CD14-positive monocyte (primary cell): ENCODE measurements around the gene CGB7. TPM values are rescaled to one million over a fixed set of nuclear protein-coding genes. Genes with fewer than 3 reads are reported as not detected.

Experiments used
- DNase-seq, 3 donors: peaks; one replicate each; pipeline ENCODE4 v3.0.0-alpha.2; 2011 to 2022
- H2AFZ ChIP-seq: 2 replicates; pipeline ENCODE4 v1.6.0; 2012; ENCODE audit warnings: mild to moderate bottlenecking, low read depth, low read length, inconsistent platforms; ENCODE audit not compliant: insufficient read depth, poor library complexity, severe bottlenecking
- H3K27ac ChIP-seq, 2 donors: 1 replicate in 1 of 2; 2 replicates in 1 of 2; pipeline ENCODE4 v1.5.1; 2012 to 2013; ENCODE audit warnings: low read length in 2 of 2, control low read depth in 1 of 2, inconsistent platforms in 1 of 2, low read depth in 1 of 2, mild to moderate bottlenecking in 1 of 2
- H3K27me3 ChIP-seq, 2 donors: one replicate each; pipeline versions ENCODE4 v1.6.0 to v1.6.1; 2011 to 2013; ENCODE audit warnings: low read length in 2 of 2; ENCODE audit not compliant: control insufficient read depth in 2 of 2, insufficient read depth in 2 of 2
- H3K36me3 ChIP-seq, 2 donors: replicated peaks in 1 of 2; 1 replicate in 1 of 2; 2 replicates in 1 of 2; pipeline versions ENCODE4 v1.5.1 to v1.6.1; 2012 to 2013; ENCODE audit warnings: low read length in 2 of 2, control low read depth in 1 of 2, inconsistent platforms in 1 of 2, mild to moderate bottlenecking in 1 of 2; ENCODE audit not compliant: insufficient read depth in 2 of 2, control insufficient read depth in 1 of 2
- H3K4me1 ChIP-seq, 2 donors: 1 replicate in 1 of 2; 2 replicates in 1 of 2; pipeline versions ENCODE4 v1.5.1 to v1.6.1; 2012 to 2013; ENCODE audit warnings: low read length in 2 of 2, control low read depth in 1 of 2, inconsistent platforms in 1 of 2, mild to moderate bottlenecking in 1 of 2, moderate library complexity in 1 of 2; ENCODE audit not compliant: insufficient read depth in 2 of 2, control insufficient read depth in 1 of 2
- H3K4me2 ChIP-seq: replicated peaks from 2 replicates; pipeline ENCODE3; 2012; ENCODE audit warnings: low read length, moderate library complexity, mild to moderate bottlenecking; ENCODE audit not compliant: poor library complexity, severe bottlenecking; ENCODE audit errors: extremely low read depth
- H3K4me3 ChIP-seq, 3 experiments: fragments of 200-600 bp in 1 of 3; sonication (generic) in 1 of 3; replicated peaks in 1 of 3; 1 replicate in 2 of 3; 2 replicates in 1 of 3; pipeline ENCODE4 v1.5.1; 2011 to 2013; ENCODE audit warnings: low read length in 3 of 3, mild to moderate bottlenecking in 3 of 3, control low read depth in 2 of 3, low read depth in 2 of 3, inconsistent platforms in 1 of 3, moderate library complexity in 1 of 3
- H3K79me2 ChIP-seq: 2 replicates; pipeline ENCODE4 v1.6.0; 2012; ENCODE audit warnings: mild to moderate bottlenecking, control low read depth, inconsistent platforms, low read length, moderate library complexity; ENCODE audit not compliant: insufficient read depth
- H3K9ac ChIP-seq: 2 replicates; pipeline ENCODE4 v1.6.0; 2017; ENCODE audit warnings: low read length, mild to moderate bottlenecking; ENCODE audit not compliant: insufficient read depth, poor library complexity, severe bottlenecking
- H3K9me3 ChIP-seq, 2 donors: replicated peaks in 1 of 2; 1 replicate in 1 of 2; 2 replicates in 1 of 2; pipeline versions ENCODE4 v1.5.1 to v1.6.1; 2012 to 2013; ENCODE audit warnings: low read length in 2 of 2, control low read depth in 1 of 2; ENCODE audit not compliant: control insufficient read depth in 1 of 2, insufficient read depth in 1 of 2
- H4K20me1 ChIP-seq: 2 replicates; pipeline ENCODE4 v1.6.0; 2012; ENCODE audit warnings: mild to moderate bottlenecking, low read length, control low read depth, moderate library complexity; ENCODE audit not compliant: insufficient read depth
- H3K27ac Mint-ChIP-seq, 7 donors: one replicate each; pipeline ENCODE4 v1.8.0; 2020; ENCODE audit warnings: mild to moderate bottlenecking in 7 of 7, mixed read lengths in 7 of 7, moderate library complexity in 6 of 7, inconsistent platforms in 2 of 7
- H3K27me3 Mint-ChIP-seq, 3 donors: one replicate each; pipeline ENCODE4 v1.8.0; 2021 to 2022; ENCODE audit warnings: low read depth in 3 of 3, mild to moderate bottlenecking in 3 of 3, mixed read lengths in 3 of 3, moderate library complexity in 3 of 3, inconsistent platforms in 1 of 3
- H3K36me3 Mint-ChIP-seq, 2 donors: one replicate each; pipeline ENCODE4 v1.8.0; 2020; ENCODE audit warnings: mixed read lengths in 2 of 2, inconsistent platforms in 1 of 2, mild to moderate bottlenecking in 1 of 2
- H3K4me1 Mint-ChIP-seq: one replicate; pipeline ENCODE4 v1.8.0; 2020; ENCODE audit warnings: mild to moderate bottlenecking, mixed read lengths
- H3K4me3 Mint-ChIP-seq, 2 donors: one replicate each; pipeline ENCODE4 v1.8.0; 2020; ENCODE audit warnings: mild to moderate bottlenecking in 2 of 2, mixed read lengths in 2 of 2, moderate library complexity in 1 of 2
- H3K9me3 Mint-ChIP-seq, 7 donors: one replicate each; pipeline ENCODE4 v1.8.0; 2020 to 2022; ENCODE audit warnings: mixed read lengths in 7 of 7, mild to moderate bottlenecking in 6 of 7, moderate library complexity in 6 of 7, inconsistent platforms in 2 of 7
- CTCF ChIP-seq: fragments of 200-600 bp; IDR thresholded peaks from one replicate; pipeline ENCODE4 v1.8.0; 2022; ENCODE audit warnings: antibody characterized with exemption, mild to moderate bottlenecking
- WGBS: methylation state at CpG from one replicate; pipeline ENCODE4 v1.1.5; 2013; ENCODE audit warnings: missing lambda C conversion rate; ENCODE audit not compliant: insufficient coverage; 5-methylcytosine and 5-hydroxymethylcytosine counted together
- intact Hi-C, 2 donors: fragments of 100-400 bp; cut with micrococcal nuclease; formaldehyde crosslinking; loops; one replicate each; pipeline versions ENCODE4 v1.15.0 to v1.15.1; 2023
- polyA minus RNA-seq: library from RNA; depleted of rRNA, polyadenylated mRNA; stranded (reverse); fragments of >200 nt; gene quantifications from 2 replicates; pipeline ENCODE4 v1.2.3, GENCODE V29; 2012
- polyA plus RNA-seq, 3 donors: library from polyadenylated mRNA; depleted of rRNA in 1 of 3; unstranded in 2 of 3; stranded (reverse) in 1 of 3; fragments of 300-500 nt in 2 of 3; fragments of >200 nt in 1 of 3; fragmentation: Illumina TruSeq in 2 of 3; gene quantifications; 1 replicate in 2 of 3; 2 replicates in 1 of 3; pipeline ENCODE4 v1.2.3, GENCODE V29; 2012 to 2021
- total RNA-seq, 12 experiments: library from RNA in 1 of 12; stranded (reverse) in 1 of 12; fragments of 120-200 nt in 1 of 12; gene quantifications; one replicate each; pipeline ENCODE4 v1.2.4 and lab custom pipeline; 2013 to 2026; ENCODE audit warnings: mixed read lengths in 6 of 12, inconsistent platforms in 1 of 12

Gene CGB7
- total RNA-seq (2013), result not detected
- polyA plus RNA-seq (not detected), polyA minus RNA-seq (not detected in 2 replicates), total RNA-seq (lab: John Stamatoyannopoulos, UW) (0 to 0.46 (median 0) reads per million in 11 experiments)

DNA sequence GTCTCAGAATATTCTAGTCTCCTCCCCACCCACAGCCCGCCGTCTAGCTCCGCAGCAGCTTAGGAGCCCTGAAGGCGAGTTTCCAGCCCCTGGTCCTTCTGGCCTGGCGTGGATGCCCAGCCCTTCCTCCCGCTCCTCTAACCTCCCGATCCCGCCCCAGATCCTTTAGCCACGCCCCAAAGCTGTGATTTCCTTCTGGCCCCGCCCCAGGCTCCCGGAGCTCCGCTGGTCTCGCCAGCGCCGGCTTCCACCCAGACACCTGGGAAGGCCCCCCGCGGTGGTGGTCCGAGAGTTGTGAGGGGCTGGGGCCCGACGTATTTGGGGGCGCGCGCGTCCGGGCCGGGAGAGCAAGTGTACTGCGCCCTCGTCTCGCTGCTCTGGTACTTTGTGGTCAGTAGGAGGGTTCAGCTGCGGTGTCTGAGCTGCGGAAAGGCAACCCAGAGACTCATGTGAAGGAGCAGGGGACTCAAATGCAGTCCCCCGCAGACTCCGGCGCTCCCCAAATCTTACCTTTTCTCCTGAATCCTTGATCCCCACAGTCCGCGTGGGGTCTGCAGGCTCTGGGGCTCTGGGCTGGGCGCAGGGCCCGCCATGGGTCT lies at the start of gene CGB7:
TSS of gene CGB7 (minus strand) at position 114 of the 599 bp plus-strand sequence. CDS start 2,374 bp downstream, outside the sequence.
- intact Hi-C loops, result no loop called here
- peak within 1 kb of the TSS in 4 of 7 donors; percentile 7 to 36 (median 20) for H3K27ac Mint-ChIP-seq
- Histone ChIP-seq H3K4me2 (peak within 1 kb of the TSS; percentile 76), H2AFZ (peak within 1 kb of the TSS; percentile 79), H4K20me1 (no peaks in the 10 kb centered on the region), H3K9me3 (peaks cover 0 to 9% of the 10 kb centered on the region in 2 donors), H3K27me3 (peaks cover 23 to 69% of the 10 kb centered on the region in 2 donors), H3K36me3 (no peaks in the 10 kb centered on the region), H3K27ac (no peak within 1 kb of the TSS), H3K4me1 (peaks cover 23 to 24% of the 10 kb centered on the region in 2 donors), H3K4me3 (peak within 1 kb of the TSS; percentile 14 to 72 (median 43)), H3K79me2 (no peaks in the 10 kb centered on the region), H3K9ac (peak within 1 kb of the TSS; percentile 11)
- peaks cover 28% of the 10 kb centered on the region for H3K4me1 Mint-ChIP-seq
- peak; percentile 19 to 27 (median 24) for DNase-seq
- peaks cover 2 to 30% (median 22%) of the 10 kb centered on the region in 7 donors for H3K9me3 Mint-ChIP-seq
- peaks cover 4 to 8% of the 10 kb centered on the region in 2 donors for H3K36me3 Mint-ChIP-seq
- TF ChIP-seq CTCF, result no peak
- H3K4me3 Mint-ChIP-seq, result peak within 1 kb of the TSS; percentile 82 to 89
- H3K27me3 Mint-ChIP-seq, result peaks cover 74 to 88% (median 75%) of the 10 kb centered on the region in 3 donors
- 1% methylated on average over 28 of the region's 38 CpGs for WGBS

- Mint-ChIP-seq H3K27ac (no peak overlapping the region), H3K4me1 (no peaks in the 10 kb centered on the region), H3K9me3 (no peaks in the 10 kb centered on the region), H3K36me3 (peaks cover 57 to 73% of the 10 kb centered on the region in 2 donors), H3K4me3 (no peak overlapping the region), H3K27me3 (peaks cover 0 to 2% (median 0%) of the 10 kb centered on the region in 3 donors)
- intact Hi-C loops, result no loop called here
- Histone ChIP-seq H4K20me1 (peaks cover 73% of the 10 kb centered on the region), H3K27me3 (no peaks in the 10 kb centered on the region), H3K27ac (no peak overlapping the region), H3K79me2 (no peaks in the 10 kb centered on the region), H2AFZ (no peak overlapping the region), H3K4me1 (no peaks in the 10 kb centered on the region), H3K9ac (no peak overlapping the region), H3K4me3 (no peak overlapping the region), H3K4me2 (no peak overlapping the region), H3K36me3 (peaks cover 65 to 76% of the 10 kb centered on the region in 2 donors), H3K9me3 (no peaks in the 10 kb centered on the region)
- 74% methylated on average over 10 of the region's 12 CpGs for WGBS
- TF ChIP-seq CTCF, result peak; percentile 89
- peak in 2 of 3 donors; percentile 31 to 42 for DNase-seq
Observed at GRCh38 chr19:49106648-49107135, 49.1 kb upstream of the CGB7 start.
